Measurements from ENCODE around the gene ELOVL4. TPM values are rescaled to one million over a fixed set of nuclear protein-coding genes. Genes with fewer than 3 reads are reported as not detected.
A peak's percentile ranks its signal among the peaks of the same experiment; 100 is the strongest.

ELOVL4 gene
- polyA plus RNA-seq, 5 donors: 1.1 to 1.6 (median 1.3) TPM

- DNase-seq: no peak
Measured at GRCh38 chr6:79922018-79922417, 25.3 kb downstream of the ELOVL4 start.

DNA sequence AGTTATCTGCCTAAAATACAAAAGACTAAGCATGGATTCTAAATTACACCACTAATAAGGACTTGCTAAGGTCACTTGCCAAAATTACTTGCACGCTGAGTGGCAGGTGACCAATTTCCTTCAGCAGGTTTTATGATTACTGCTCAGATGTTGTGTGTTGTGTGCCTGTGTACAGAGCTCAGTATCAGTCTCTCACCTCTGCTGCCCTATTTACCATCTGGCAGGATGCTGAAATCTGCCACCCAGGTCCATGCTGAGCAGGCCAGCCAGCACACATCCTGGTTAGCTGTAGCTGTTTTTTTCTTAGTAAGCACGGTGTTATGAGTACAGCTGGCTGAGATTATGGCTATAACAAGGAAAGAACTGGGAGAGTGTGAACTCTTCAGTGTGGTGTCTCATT, 34.0 kb downstream of the ELOVL4 start:
- DNase-seq: no peak

GRCh38 chr6:79911992-79912391, 35.4 kb downstream of the ELOVL4 start:
- DNase-seq: no peak

GRCh38 chr6:79909517-79909916, 37.8 kb downstream of the ELOVL4 start:
- DNase-seq: no peak

GRCh38 chr6:79902046-79902445, 45.3 kb downstream of the ELOVL4 start:
- DNase-seq: no peak

DNA sequence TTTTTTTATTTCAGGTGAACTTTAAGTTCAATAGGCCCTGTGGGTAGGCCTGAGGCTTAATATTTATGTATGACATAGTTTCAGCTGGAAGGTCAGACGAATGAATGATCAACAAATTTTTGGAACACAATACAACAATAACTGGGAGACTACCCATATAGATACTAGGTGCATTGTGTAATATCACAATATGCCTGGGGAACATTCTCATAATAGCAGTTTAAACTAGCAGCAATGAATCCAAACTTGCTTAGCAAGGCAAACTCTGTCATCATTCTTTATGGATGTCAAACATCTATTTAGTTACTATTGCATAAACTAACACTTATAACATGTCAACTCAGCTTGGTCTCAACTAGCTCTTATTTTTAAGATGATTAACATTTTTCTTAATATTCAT, 49.3 kb downstream of the ELOVL4 start:
- DNase-seq: no peak

- DNase-seq: no peak
Measured at GRCh38 chr6:79896075-79896449, 51.3 kb downstream of the ELOVL4 start.

- no peak for DNase-seq
Measured at GRCh38 chr6:79895382-79896074, 51.8 kb downstream of the ELOVL4 start.

- DNase-seq: no peak
Measured at GRCh38 chr6:79894939-79895338, 52.4 kb downstream of the ELOVL4 start.

DNA sequence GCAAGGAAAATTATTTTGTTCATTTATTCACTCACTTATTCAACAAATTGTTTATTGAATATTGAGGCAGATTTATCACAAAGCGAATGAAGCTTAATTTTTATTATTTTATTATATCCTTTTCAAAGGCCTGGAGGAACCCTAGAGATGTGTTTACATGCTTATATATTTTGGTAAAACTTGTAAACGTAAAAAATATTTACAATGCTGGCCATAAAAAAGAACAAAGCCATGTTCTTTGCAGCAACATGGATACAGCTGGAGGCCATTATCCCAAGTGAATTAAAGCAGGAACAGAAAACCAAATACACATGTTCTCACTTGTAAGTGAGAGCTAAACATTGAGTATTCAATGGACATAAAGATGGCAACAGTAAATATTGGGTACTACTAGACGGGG, 58.8 kb downstream of the ELOVL4 start:
- DNase-seq: no peak

GRCh38 chr6:79878142-79878748, 69.1 kb downstream of the ELOVL4 start:
- no peak for DNase-seq

DNA sequence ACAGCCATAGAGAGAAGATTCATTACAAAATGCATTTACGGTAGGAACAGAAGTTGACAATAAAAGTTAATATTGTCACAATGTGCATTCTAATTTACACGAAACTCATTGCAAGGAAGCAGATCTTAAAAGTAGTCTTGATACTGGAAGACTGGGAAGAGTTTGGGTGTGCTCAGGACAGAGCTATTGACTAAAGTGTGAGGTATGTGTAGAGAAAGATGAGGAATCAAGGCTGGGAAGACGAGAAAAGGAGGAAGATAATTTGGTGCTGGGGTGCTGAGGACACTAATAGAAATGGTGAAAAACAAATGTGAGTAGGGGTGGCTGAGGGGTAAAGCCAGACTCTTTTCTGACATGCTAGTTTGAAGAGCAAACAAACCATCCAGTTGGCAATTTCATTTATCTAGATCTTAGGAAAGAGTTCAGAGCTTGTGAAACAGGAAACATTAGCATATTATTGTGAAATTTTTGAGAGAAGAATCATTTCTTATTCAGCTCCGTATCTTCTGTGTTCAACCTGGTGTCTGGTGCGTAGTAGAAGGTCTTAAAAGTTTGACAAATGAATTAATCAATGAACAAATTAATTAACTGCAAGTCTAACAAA, 72.7 kb downstream of the ELOVL4 start:
- DNase-seq: no peak

DNA sequence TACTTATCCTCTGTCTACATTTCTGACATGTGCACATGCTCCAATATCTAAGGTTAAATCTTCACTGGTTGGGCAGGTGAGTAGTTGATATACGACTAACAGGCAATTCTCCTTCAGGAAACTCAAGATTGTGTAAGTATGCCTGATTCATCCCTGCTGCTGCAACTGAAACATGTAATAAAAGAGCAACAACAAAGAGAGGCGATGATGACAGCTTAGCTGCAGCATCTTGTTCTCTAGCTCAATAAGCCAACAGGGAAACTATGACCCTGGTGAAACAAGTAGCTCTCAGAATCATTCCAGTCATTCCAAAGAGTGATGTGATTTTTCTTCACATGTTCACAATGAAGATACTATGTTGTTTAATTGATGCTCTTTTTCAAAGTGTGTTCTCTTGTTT, 74.4 kb downstream of the ELOVL4 start:
- no peak for DNase-seq

DNA sequence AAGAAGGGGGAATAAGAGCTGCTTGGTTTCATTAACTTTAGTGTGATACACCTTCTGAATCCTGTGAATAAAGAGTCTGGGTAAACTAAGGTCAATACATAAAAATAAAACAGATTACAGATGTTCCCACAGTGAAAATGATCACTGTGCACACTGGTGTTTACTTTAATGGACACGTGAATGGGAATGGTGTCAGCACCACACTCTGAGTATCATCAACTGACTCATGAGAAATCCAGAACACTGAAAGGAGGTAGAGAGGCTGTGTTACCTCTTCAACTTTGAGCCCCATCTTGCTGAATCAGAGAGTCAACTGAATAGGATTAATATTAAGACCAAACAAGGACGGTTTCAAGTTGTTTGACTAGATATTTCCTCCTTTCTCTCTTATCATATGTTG, 75.0 kb downstream of the ELOVL4 start:
- no peak for DNase-seq

GRCh38 chr6:79869600-79870084, 77.7 kb downstream of the ELOVL4 start:
- DNase-seq: peak; percentile 56 to 65

- no peak for DNase-seq
Measured at GRCh38 chr6:79869184-79869583, 78.2 kb downstream of the ELOVL4 start.

DNA sequence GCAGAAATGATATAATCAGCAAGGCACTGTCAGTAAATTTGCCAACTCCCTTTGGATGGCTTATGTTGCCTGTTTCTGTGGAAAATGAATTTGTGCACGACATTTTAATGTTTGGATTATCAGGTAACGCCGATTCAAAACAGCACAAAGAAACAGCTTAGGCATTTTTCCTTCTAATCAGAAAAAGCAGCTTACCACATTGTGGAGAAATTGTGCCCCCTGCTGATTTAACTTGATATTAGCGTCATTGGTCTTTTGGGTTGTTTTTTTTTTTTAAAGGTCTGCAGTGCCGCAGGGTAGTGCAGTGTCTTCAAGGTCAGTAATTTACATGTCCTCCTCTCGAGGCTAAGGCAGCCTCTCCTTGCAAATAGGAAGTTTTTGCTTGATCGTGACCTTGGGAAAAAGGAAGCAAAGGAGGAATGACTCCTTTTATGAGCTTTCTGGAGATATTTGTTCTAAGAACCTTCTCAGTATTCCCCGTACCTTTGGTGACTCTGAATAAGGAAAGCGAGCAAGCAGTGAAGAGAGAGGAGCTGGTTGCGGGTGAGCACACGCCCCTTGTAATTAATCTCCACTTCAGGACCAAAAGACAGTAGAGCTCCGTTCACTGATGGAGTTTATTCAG, 79.1 kb downstream of the ELOVL4 start:
- DNase-seq: peak; percentile 48 to 64

Other genes with a start within 250 kb of the ELOVL4 start
- 10 to 100 TPM; 10.5 to 43.7 (median 21.2) TPM for gene TTK, start 57.1 kb upstream of the ELOVL4 start, polyA plus RNA-seq (ENCODE audit: insufficient read depth in 1 of 5, insufficient read length in 5 of 5, low replicate concordance in 1 of 5)
- 10 to 100 TPM; 21.3 to 25.5 (median 22.1) TPM for gene BCKDHB, start 159.1 kb upstream of the ELOVL4 start, polyA plus RNA-seq (ENCODE audit: insufficient read depth in 1 of 5, insufficient read length in 5 of 5, low replicate concordance in 1 of 5)